Measurements from ENCODE around the gene TUBB1. TPM values are rescaled to one million over a fixed set of nuclear protein-coding genes. Genes with fewer than 3 reads are reported as not detected.

The TUBB1 gene
- polyA plus RNA-seq, 1 donor (not counting 4 experiments of a cell fraction or from before 2014, with no cell fraction given) = 0.03 TPM

DNA sequence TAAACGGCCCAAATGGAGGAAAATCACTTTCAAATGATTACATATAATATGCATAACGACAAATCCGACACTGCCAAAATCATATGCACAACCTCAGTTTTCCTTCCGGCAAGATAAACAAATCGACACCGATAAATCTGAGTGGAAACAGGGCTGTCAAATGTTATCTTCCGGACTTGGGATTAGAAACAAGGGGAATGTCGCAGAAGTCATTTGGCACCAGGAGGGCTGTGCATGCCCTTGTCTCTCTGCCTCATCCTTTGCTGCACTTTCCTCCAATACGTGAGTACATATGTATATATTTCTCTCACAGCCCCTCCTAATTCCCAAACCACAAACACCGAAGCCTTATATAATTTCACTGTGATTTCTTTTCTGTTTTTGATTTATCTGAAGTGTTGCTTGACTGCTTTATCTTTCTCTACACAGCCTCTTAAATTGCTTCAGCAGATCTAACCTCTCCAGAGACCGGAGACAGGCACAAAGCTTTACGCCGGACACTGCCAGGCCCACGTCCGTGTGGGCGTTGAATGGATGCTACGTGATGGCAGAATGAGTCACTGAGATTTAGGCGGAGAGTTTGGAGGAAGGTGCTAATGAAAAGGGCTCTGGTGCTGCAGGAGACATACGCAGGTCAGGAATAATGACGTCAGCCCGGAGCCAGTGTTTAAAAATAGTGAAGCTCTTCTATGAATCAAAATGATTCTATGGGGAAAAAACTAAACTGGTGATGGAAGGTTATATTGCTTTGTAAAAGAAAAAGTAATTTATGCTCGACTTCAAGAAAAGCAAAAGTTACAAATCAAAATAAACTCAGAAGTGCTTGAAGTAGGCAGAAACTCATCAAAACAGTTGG is 44.4 kb downstream of the TUBB1 start:
- TF ChIP-seq, protein P1, sequence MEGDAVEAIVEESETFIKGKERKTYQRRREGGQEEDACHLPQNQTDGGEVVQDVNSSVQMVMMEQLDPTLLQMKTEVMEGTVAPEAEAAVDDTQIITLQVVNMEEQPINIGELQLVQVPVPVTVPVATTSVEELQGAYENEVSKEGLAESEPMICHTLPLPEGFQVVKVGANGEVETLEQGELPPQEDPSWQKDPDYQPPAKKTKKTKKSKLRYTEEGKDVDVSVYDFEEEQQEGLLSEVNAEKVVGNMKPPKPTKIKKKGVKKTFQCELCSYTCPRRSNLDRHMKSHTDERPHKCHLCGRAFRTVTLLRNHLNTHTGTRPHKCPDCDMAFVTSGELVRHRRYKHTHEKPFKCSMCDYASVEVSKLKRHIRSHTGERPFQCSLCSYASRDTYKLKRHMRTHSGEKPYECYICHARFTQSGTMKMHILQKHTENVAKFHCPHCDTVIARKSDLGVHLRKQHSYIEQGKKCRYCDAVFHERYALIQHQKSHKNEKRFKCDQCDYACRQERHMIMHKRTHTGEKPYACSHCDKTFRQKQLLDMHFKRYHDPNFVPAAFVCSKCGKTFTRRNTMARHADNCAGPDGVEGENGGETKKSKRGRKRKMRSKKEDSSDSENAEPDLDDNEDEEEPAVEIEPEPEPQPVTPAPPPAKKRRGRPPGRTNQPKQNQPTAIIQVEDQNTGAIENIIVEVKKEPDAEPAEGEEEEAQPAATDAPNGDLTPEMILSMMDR (optimal IDR thresholded peaks at IDR 0.05 in 1 of 3, IDR thresholded peaks at IDR 0.05 in 1 of 3, conservative IDR thresholded peaks at IDR 0.05 in 1 of 3; ENCODE audit: extremely low read depth in 1 of 3, insufficient read depth in 2 of 3, low read length in 3 of 3) = no peak
- TF ChIP-seq EZH2 (IDR thresholded peaks at IDR 0.05; ENCODE audit: low read length) = no peak
- peak overlapping the region; percentile 72 for H3K4me2 ChIP-seq (ENCODE audit: control insufficient read depth, extremely low read depth, insufficient read depth, low read depth, low read length)
- no peaks in the 10 kb centered on the region for H3K79me2 ChIP-seq (ENCODE audit: control insufficient read depth, insufficient read depth, low read length)
- no peak for DNase-seq (ENCODE audit: low read depth, low spot score)
- dilution Hi-C loops (cut with MboI; ENCODE audit: extremely low pct_ligation_motif_present, low sequenced_read_pairs) = no loop called here
- peak overlapping the region in 2 of 3 experiments; percentile 8 to 16 for H3K4me3 ChIP-seq (ENCODE audit: control insufficient read depth in 2 of 3, extremely low read depth in 1 of 3, insufficient read depth in 2 of 3, low read depth in 1 of 3, low read length in 3 of 3)
- H4K20me1 ChIP-seq (ENCODE audit: control insufficient read depth, extremely low read depth, insufficient read depth, low read length) = no peaks in the 10 kb centered on the region
- H2AFZ ChIP-seq (ENCODE audit: control insufficient read depth, low read length) = no peak overlapping the region
- peaks cover 10% of the 10 kb centered on the region for H3K4me1 ChIP-seq (ENCODE audit: control insufficient read depth, extremely low read depth, insufficient read depth, low read length)
- FAIRE-seq = peak; percentile 76
- H3K9me1 ChIP-seq (ENCODE audit: control insufficient read depth, extremely low read depth, insufficient read depth, low read length) = no peaks in the 10 kb centered on the region
- H3K9ac ChIP-seq (ENCODE audit: control insufficient read depth, extremely low read depth, insufficient read depth, low read length) = no peak overlapping the region
- peak overlapping the region; percentile 6 for H3K27ac ChIP-seq (ENCODE audit: control insufficient read depth, insufficient read depth, low read length)
- no peaks in the 10 kb centered on the region for H3K27me3 ChIP-seq (ENCODE audit: control insufficient read depth, extremely low read depth, insufficient read depth, low read length)
- no peaks in the 10 kb centered on the region for H3K9me3 ChIP-seq (ENCODE audit: control insufficient read depth, low read depth, low read length)
- no peaks in the 10 kb centered on the region for H3K36me3 ChIP-seq (ENCODE audit: control insufficient read depth in 2 of 2, extremely low read depth in 1 of 2, insufficient read depth in 2 of 2, low read length in 2 of 2)

DNA sequence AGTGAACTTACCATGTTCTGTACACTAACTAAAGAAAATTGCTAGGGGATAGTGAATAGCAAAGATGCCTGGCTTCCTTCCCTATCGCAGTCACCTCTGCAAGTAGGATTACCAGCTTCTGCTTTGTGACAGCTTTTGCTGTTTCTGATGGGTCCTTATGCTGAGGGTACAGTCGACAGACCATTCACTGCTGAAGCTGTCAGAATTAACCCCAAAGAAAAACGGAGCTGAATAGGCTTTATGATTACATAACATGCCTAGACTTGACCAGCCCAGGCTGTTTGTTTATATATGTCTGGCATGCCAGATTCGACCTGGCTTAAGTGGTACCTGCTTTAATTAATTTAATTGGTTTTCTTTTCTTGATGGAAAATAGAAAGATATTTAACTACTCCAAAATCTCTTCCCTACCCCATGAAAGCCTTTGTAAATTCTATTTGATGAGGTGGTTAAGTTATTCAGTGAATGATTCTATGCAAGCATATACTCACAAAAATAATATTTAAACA is 45.0 kb downstream of the TUBB1 start:
- peak overlapping the region; percentile 6 for H3K27ac ChIP-seq (ENCODE audit: control insufficient read depth, insufficient read depth, low read length)
- dilution Hi-C loops (cut with MboI; ENCODE audit: extremely low pct_ligation_motif_present, low sequenced_read_pairs) = no loop called here
- peak overlapping the region; percentile 72 for H3K4me2 ChIP-seq (ENCODE audit: control insufficient read depth, extremely low read depth, insufficient read depth, low read depth, low read length)
- TF ChIP-seq, protein P1 (optimal IDR thresholded peaks at IDR 0.05 in 1 of 3, IDR thresholded peaks at IDR 0.05 in 1 of 3, conservative IDR thresholded peaks at IDR 0.05 in 1 of 3; ENCODE audit: extremely low read depth in 1 of 3, insufficient read depth in 2 of 3, low read length in 3 of 3) = no peak
- TF ChIP-seq EZH2 (IDR thresholded peaks at IDR 0.05; ENCODE audit: low read length) = no peak
- DNase-seq (ENCODE audit: low read depth, low spot score) (no peak), FAIRE-seq (no peak)
- H4K20me1 ChIP-seq (ENCODE audit: control insufficient read depth, extremely low read depth, insufficient read depth, low read length) = no peaks in the 10 kb centered on the region
- peak overlapping the region; percentile 11 for H3K9ac ChIP-seq (ENCODE audit: control insufficient read depth, extremely low read depth, insufficient read depth, low read length)
- H3K27me3 ChIP-seq (ENCODE audit: control insufficient read depth, extremely low read depth, insufficient read depth, low read length) = no peaks in the 10 kb centered on the region
- peak overlapping the region in 2 of 3 experiments; percentile 8 to 16 for H3K4me3 ChIP-seq (ENCODE audit: control insufficient read depth in 2 of 3, extremely low read depth in 1 of 3, insufficient read depth in 2 of 3, low read depth in 1 of 3, low read length in 3 of 3)
- H3K9me3 ChIP-seq (ENCODE audit: control insufficient read depth, low read depth, low read length) = no peaks in the 10 kb centered on the region
- H3K4me1 ChIP-seq (ENCODE audit: control insufficient read depth, extremely low read depth, insufficient read depth, low read length) = peaks cover 10% of the 10 kb centered on the region
- H3K36me3 ChIP-seq (ENCODE audit: control insufficient read depth in 2 of 2, extremely low read depth in 1 of 2, insufficient read depth in 2 of 2, low read length in 2 of 2) = no peaks in the 10 kb centered on the region
- peak overlapping the region; percentile 34 for H2AFZ ChIP-seq (ENCODE audit: control insufficient read depth, low read length)
- H3K9me1 ChIP-seq (ENCODE audit: control insufficient read depth, extremely low read depth, insufficient read depth, low read length) = no peaks in the 10 kb centered on the region
- H3K79me2 ChIP-seq (ENCODE audit: control insufficient read depth, insufficient read depth, low read length) = no peaks in the 10 kb centered on the region

All from keratinocyte (primary cell).